ENCODE results near the gene ICAM3.

ICAM3 gene

DNA sequence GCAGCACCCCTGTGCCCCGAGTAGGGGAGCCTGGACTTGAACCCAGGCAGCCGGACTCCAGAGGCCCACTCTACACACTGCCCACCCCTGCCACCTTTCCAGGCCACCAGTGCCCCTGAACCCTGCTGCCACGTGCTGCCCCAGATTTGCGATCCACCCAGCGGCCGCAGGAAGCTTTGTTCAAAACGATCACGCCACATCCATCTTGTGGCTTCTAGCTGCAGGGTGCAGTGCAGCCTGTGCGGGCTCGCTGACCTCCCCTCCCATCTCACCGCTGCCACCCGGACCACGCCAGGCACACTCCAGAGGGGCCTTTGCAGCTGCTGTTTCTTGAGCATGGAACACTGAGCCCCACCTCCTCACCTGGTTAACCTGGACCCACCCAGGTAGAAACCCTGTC is 9.9 kb downstream of the ICAM3 start:
- in situ Hi-C loops (cut with HindIII; ENCODE audit: low sequenced_read_pairs): no loop called here
- no peak for DNase-seq (ENCODE audit: low read depth, low spot score)
- no peak overlapping the region for H3K4me3 ChIP-seq (ENCODE audit: low read depth, low read length)
- TF ChIP-seq, protein P1, sequence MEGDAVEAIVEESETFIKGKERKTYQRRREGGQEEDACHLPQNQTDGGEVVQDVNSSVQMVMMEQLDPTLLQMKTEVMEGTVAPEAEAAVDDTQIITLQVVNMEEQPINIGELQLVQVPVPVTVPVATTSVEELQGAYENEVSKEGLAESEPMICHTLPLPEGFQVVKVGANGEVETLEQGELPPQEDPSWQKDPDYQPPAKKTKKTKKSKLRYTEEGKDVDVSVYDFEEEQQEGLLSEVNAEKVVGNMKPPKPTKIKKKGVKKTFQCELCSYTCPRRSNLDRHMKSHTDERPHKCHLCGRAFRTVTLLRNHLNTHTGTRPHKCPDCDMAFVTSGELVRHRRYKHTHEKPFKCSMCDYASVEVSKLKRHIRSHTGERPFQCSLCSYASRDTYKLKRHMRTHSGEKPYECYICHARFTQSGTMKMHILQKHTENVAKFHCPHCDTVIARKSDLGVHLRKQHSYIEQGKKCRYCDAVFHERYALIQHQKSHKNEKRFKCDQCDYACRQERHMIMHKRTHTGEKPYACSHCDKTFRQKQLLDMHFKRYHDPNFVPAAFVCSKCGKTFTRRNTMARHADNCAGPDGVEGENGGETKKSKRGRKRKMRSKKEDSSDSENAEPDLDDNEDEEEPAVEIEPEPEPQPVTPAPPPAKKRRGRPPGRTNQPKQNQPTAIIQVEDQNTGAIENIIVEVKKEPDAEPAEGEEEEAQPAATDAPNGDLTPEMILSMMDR (IDR thresholded peaks at IDR 0.05; ENCODE audit: low read depth, low read length): no peak

DNA sequence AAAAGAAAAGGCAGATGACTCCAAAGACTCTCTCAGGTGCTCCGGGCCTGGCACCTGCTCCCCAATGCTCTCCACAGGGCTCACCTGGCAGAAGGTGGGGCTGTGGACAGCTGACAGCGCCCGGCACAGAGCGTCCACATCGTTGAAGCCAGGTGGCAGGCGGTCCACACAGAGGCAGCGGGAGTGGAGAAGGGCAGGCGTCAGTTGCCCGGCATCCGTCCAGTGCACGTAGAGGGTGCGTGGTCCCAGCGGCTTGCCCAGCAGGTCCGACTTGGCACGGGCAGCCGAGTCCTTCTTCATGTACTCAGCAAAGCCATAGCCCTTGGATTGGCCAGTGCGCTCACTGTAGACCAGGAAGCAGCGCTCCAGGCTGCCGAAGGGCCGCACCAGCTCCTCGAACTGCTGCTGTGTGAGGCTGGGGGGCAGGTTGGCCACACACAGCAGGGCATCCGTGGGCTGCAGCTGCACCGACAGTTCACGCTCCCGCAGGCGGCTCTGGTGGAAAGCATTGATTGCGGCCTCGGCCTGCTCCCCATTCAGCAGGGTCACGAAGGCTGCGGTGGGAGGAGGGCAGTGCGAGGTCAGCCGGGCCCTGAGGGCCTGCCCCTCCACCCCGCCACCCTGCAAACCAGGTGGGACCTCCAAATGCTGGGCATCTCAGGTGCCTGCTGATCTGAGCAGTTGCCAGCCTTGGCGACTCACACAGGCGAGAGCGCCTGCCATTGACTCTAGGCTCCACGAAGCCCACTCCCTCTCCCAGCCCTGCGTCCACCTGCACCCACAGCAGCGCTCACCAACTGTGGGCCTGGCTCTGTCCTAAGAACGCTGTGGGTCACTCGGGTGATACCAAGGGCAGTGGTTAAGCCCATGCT is 10.6 kb downstream of the ICAM3 start:
- TF ChIP-seq, protein P1 (IDR thresholded peaks at IDR 0.05; ENCODE audit: low read depth, low read length): no peak
- H3K4me3 ChIP-seq (ENCODE audit: low read depth, low read length): no peak overlapping the region
- DNase-seq (ENCODE audit: low read depth, low spot score): no peak
- in situ Hi-C loops (cut with HindIII; ENCODE audit: low sequenced_read_pairs): no loop called here

DNA sequence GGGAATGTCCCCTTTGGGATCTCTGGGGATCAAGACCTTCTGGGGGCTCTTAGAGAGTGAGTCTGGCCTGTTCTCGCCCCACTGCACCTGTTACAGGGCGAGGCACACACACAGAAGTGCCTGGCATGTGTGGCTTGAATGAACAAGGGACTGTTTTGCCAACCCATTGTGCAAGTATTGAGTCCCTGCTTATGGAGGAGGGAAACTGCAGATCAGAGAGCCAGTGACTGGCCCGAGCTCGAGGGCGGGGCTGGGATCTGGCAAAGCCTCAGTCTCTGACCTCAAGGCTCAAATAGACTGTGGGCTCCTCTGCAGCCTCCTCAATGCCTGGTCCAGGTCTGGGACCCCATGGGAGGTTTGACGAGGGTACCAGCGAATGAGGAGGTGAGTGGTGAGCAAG is 11.6 kb downstream of the ICAM3 start:
- no peak overlapping the region for H3K4me3 ChIP-seq (ENCODE audit: low read depth, low read length)
- no peak for DNase-seq (ENCODE audit: low read depth, low spot score)
- in situ Hi-C loops (cut with HindIII; ENCODE audit: low sequenced_read_pairs): no loop called here
- TF ChIP-seq, protein P1 (IDR thresholded peaks at IDR 0.05; ENCODE audit: low read depth, low read length): no peak

DNA sequence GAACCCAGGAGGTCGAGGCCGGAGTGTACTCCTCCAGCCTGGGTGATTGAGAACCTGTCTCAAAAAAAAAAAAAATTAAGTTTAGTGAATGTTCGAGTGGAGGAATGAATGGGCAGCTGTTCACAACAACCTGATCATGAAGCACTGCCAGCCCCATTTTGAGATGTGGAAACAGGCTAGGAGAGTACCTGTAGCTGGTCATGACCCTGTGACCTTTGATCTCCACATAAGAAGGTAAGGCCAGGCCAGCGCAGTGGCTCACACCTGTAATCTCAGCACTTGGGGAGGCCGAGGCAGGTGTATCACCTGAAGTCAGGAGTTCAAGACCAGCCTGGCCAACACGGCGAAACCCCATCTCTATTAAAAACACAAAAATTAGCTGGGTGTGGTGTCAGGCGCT is 13.7 kb downstream of the ICAM3 start:
- in situ Hi-C loops (cut with HindIII; ENCODE audit: low sequenced_read_pairs): no loop called here
- no peak overlapping the region for H3K4me3 ChIP-seq (ENCODE audit: low read depth, low read length)
- TF ChIP-seq, protein P1 (IDR thresholded peaks at IDR 0.05; ENCODE audit: low read depth, low read length): no peak
- DNase-seq (ENCODE audit: low read depth, low spot score): no peak

DNA sequence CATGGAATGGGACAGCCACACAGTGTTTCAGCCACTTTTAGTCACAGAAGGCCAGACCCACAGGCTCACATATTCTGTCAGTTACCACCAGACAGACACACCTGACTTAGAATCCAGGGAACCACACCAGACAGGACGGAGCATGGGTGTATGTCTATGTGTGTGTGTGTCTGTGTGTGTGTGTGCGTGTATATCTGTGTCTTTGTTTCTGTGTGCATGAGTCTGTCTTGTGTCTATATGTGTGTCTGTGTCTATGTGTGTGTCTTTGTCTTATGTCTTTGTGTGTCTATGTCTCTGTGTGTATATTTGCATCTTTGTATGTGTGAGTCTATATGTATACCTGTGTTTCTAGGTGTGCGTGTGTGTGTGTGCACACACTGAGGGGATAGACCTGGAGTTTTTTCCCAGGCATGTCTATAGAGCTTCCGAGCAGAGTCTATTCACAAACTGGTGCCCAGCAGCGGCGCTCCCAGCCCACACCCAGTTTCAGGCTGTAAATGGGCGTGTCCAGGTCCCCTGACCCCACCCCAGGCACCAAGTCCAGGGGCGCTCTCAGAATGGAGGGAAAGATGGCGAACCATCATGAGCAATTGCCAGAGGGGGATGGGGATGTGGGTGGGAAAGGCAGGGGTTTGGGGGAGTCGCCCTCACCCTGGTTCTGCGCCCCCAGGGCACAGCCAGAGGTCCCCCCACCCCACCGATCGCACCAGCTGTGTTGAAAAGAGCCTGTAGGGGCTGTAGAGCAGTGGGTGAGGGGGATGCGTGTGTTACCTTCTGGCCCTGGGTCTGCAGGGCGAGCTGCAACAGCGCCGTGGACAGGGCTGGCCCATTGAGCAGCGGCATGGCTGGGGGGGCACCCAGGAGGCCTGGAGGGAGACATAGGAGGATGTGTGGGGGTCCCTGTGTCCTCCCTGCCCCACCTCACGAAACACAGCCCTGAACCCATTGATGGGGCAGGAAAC is 17.3 kb downstream of the ICAM3 start:
- DNase-seq (ENCODE audit: low read depth, low spot score): no peak

DNA sequence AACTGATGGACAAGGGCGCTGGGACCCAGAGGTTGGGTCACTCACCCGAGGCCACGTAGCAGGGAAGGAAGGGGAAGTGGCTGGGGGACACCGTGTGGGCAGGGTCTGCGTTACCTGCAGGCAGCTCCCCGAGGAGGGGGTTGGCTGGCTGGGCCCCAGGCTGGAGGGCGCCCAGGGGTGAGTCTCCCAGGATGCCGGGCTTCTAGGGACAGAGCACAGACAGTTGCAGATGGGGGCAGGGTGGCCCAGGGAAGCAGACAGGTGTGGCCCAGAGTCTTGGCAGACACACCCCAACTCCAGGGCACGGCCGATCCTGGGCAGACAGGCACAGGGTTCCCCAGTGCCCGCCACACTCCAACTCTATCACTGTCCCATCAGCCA is 18.0 kb downstream of the ICAM3 start:
- DNase-seq (ENCODE audit: low read depth, low spot score): no peak
- TF ChIP-seq, protein P1 (IDR thresholded peaks at IDR 0.05; ENCODE audit: low read depth, low read length): no peak
- in situ Hi-C loops (cut with HindIII; ENCODE audit: low sequenced_read_pairs): no loop called here
- H3K4me3 ChIP-seq (ENCODE audit: low read depth, low read length): no peak overlapping the region

More for the DNA sequence above, 17.3 kb downstream of the ICAM3 start:
- TF ChIP-seq, protein P1 (IDR thresholded peaks at IDR 0.05; ENCODE audit: low read depth, low read length): no peak
- no peak overlapping the region for H3K4me3 ChIP-seq (ENCODE audit: low read depth, low read length)
- in situ Hi-C loops (cut with HindIII; ENCODE audit: low sequenced_read_pairs): no loop called here
